Left colon (tissue), 2 donors: ENCODE data around the gene WNT2B. TPM values are rescaled to one million over a fixed set of nuclear protein-coding genes. Genes with fewer than 3 reads are reported as not detected.

Experiments used
- ATAC-seq: fragments of 200-7000 bp; cut with Tn5 transposase; one replicate; pipeline ENCODE4 v1.9.1; 2020; ENCODE audit warnings: mild to moderate bottlenecking, moderate library complexity
- DNase-seq, 2 donors: peaks; one replicate each; pipeline ENCODE4 v3.0.0-alpha.2; 2020
- intact Hi-C, 2 donors: fragments of 100-400 bp; cut with DNase I in 1 of 2; cut with micrococcal nuclease in 1 of 2; formaldehyde crosslinking; loops; one replicate each; pipeline versions ENCODE4 v1.11.2 to v1.14.0; 2022; cut with DNase I, micrococcal nuclease
- microRNA-seq, 2 donors: library from miRNA; unstranded; fragments of <30 nt; microRNA quantifications; one replicate each; pipeline versions ENCODE4 v1.1.0 to v1.2.0, GENCODE V29; 2020
- total RNA-seq, 2 donors: library from RNA; stranded (reverse); fragmentation: NEBNext Ultra II Directional; extraction: Animal tissue kit (Norgen Biotek cat#: 25700); gene quantifications; one replicate each; pipeline ENCODE4 v1.2.1, GENCODE V29; 2021
- donor health status: DM: no; HTN: no; CAD: no.
- donor health status: DM: yes; HTN: yes; CAD: no.

The WNT2B gene
- total RNA-seq, 2 donors from 2014 or later = 7.1 to 8.8 TPM

- intact Hi-C loops = no loop called here
- DNase-seq = no peak
- ATAC-seq = no peak
These were observed 33.6 kb downstream of the WNT2B start for GRCh38 chr1:112542206-112542973.

- ATAC-seq = peak; percentile 46
- no peak for DNase-seq
- intact Hi-C loops = no loop called here
These were observed 35.4 kb downstream of the WNT2B start for GRCh38 chr1:112544011-112544688.

DNA sequence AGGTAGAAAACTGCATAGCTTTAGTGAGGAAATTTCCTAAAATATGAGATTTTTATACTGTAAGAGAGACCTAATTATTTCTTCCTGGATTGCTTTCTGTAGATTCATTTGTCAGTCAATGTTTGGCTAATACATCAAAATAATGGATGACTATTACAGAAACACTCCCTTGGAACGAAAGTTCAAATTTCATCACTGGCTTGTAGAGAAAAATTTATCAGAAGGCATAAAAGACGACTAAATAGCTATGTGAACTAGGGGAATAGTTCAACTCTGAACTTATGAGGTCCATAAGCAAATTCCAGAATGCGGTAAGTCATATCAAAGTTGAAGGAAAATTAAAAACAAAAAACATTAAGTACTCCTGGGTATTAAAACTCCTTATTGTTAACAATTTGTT is 36.0 kb downstream of the WNT2B start:
- intact Hi-C loops = no loop called here
- ATAC-seq = no peak

DNA sequence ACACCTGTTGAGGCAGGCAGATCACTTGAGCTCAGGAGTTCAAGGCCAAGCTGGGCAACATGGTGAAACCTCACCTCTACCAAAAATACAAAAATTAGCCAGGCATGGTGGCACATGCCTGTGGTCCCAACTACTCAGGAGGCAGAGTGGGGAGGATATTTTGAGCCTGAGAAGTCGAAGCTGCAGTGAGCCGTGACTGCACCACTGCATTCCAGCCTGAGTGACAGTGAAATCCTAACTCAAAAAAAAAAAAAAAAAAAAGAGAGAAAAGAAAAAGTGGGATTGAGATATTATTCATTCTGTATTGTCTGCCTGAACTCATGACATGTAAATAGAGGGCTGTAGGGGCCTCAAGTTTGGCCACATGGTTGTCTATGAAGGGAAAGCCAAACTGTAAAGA is 37.3 kb downstream of the WNT2B start:
- DNase-seq (no peak), ATAC-seq (no peak)
- intact Hi-C loops = no loop called here

More for the DNA sequence above, 36.0 kb downstream of the WNT2B start:
- no peak for DNase-seq

DNA sequence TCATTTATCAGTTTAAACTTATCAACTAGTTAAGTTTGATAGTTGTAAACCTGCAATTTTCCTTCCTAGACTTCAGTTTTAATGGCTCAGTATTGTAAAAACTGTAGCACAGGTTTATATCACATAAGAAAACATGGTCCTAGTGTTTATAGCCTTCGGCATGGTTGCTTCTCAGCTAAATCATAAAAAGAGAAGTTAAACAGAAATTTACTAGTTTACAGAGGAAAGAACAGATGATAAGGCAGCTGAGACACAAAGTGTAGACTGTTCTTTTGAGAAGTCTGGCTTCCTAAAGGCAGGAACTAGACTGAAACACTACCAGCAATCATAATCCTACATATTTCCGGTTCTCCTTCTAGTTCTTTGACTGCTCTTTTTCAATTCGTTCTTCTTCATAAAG is 39.8 kb downstream of the WNT2B start:
- intact Hi-C loops = no loop called here
- no peak for DNase-seq
- peak; percentile 87 for ATAC-seq

- DNase-seq (no peak), ATAC-seq (peak; percentile 87)
- intact Hi-C loops = no loop called here
These were observed 40.8 kb downstream of the WNT2B start for GRCh38 chr1:112549590-112549989.

DNA sequence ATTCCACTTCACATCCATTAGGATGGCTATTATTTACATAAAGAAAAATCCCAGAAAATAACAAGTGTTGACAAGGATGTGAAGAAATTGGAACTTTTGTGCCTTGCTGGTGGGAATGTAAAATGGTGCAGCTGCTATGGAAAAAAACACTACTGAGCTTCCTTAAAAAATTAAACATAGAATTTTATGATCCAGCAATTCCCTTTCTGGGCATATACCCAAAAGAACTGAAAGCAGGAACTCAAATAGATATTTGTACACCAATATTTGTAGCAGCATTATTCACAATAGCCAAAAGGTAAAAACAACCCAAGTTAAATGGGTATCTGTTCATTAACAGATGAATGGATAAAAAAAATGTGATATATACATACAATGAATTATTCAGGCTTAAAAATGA is 45.6 kb downstream of the WNT2B start:
- intact Hi-C loops = no loop called here
- peak; percentile 24 for ATAC-seq

GRCh38 chr1:112557385-112557784 is 48.6 kb downstream of the WNT2B start:
- no peak for DNase-seq
- intact Hi-C loops = no loop called here
- ATAC-seq = no peak

More for the DNA sequence above, 45.6 kb downstream of the WNT2B start:
- DNase-seq = no peak

DNA sequence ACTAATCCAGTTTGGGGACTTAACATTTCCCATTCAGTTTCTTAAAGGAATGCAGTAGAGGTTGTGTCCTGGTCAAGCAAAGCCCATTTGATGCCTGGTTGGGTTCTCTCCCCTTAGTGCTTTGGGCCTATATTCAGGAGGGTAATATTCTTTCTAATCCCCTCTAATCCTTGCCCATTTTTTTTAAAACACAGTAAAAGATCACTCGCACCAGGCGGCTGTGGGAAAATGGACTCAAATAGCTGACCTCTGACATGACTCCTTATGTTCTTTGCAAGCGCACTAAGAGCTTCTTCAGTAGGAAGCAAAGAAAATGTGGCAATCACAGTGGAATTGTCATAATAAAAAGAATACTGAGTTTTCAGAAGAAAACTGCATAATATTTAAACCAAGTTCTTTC is 49.9 kb downstream of the WNT2B start:
- DNase-seq = no peak
- ATAC-seq = no peak
- intact Hi-C loops = no loop called here

GRCh38 chr1:112563341-112563740 is 54.6 kb downstream of the WNT2B start:
- no peak for DNase-seq
- intact Hi-C loops = no loop called here
- ATAC-seq = no peak

GRCh38 chr1:112564081-112564480 is 55.3 kb downstream of the WNT2B start:
- ATAC-seq (peak; percentile 26), DNase-seq (no peak)
- intact Hi-C loops = no loop called here

DNA sequence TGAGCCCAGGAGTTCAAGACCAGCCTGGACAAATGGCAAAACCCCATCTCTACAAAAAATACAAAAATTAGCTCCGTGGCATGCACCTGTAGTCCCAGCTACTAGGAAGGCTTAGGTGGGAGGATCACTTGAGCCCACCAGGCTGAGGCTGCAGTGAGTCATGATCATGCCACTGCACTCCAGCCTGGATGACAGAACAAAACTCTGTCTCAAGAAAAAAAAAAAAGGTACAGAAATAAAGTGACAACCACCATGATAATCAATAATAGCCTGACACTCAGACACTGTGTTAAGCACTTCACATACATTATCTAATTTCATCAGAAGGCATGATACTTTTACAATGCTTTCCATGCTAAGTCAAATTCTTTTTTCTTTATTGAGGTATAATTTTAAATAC is 57.0 kb downstream of the WNT2B start:
- intact Hi-C loops = no loop called here
- ATAC-seq = no peak

DNA sequence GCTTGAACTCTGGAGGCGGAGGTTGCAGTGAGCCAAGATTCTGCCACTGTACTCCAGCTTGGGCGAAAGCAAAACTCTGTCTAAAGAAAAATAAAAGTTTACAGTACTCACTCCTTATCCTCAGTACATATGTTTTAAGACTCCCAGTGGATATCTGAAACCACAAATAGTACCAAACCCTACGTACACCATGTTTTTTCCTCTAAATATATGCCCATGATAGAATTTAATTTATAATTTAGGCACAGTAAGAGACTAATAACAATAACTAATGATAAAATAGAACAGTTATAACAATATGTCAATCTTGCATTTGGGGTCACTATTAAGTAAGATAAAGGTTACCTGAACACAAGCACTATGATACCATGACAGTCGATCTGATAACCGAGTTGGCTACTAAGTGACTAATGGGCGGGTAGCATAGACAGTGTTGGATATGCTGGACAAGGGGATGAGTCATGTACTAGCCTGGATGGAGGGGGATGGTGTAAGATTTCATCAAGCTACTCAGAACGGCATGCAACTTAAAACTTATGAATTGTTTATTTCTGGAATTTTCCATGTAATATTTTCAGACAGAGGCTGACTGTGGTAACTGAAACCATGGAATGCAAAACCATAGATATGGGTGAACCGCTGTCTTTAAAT is 66.5 kb downstream of the WNT2B start:
- ATAC-seq (no peak), DNase-seq (no peak)
- intact Hi-C loops = no loop called here

More for the DNA sequence above, 57.0 kb downstream of the WNT2B start:
- DNase-seq = no peak

DNA sequence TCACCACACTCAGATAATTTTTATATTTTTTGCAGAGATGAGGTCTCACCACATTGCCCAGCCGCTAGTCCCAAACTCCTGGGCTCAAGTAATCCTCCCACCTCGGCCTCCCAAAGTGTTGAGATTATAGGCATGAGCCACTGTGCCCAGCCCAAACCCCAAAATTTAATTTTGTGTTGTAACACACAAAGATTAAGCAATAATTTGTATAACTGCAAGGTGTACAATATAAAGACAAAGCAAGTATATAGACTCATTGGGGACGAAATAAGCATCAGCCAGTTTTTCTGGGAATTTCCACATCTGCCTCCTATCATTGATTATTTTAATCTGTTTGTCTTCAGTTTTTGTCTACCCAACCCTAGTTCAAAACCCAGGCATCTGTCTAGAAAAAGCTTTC is 67.5 kb downstream of the WNT2B start:
- no peak for ATAC-seq
- intact Hi-C loops = no loop called here

More for the DNA sequence above, 67.5 kb downstream of the WNT2B start:
- no peak for DNase-seq

Small RNAs within 50 kb of the gene (microRNA-seq; reads per million reads assigned to microRNA genes)
- 0 reads per million in 2 donors for gene MIR4256

Other genes with a start within 250 kb of the WNT2B start
- 10 to 100 TPM; 83.3 to 85.1 TPM for gene CTTNBP2NL, start 112.8 kb upstream of the WNT2B start, total RNA-seq
- gene ST7L, start 110.2 kb downstream of the WNT2B start, total RNA-seq = 10 to 100 TPM; 15.5 to 16.1 TPM
- 100 to 1,000 TPM; 161 to 162 TPM for gene CAPZA1, start 110.9 kb downstream of the WNT2B start, total RNA-seq
- 10 to 100 TPM; 63.6 to 88.0 TPM for gene MOV10, start 165.7 kb downstream of the WNT2B start, total RNA-seq
- gene RHOC, start 198.2 kb downstream of the WNT2B start, total RNA-seq = 100 to 1,000 TPM; 466 to 701 TPM
- gene PPM1J, start 206.4 kb downstream of the WNT2B start, total RNA-seq = 1 to 10 TPM; 1.1 to 1.2 TPM